Endothelial cell of umbilical vein (primary cell): Measurements from ENCODE around the gene SKIDA1.

Experiments used
- EZH2 ChIP-seq: IDR thresholded peaks from 2 replicates; pipeline ENCODE4 v1.6.1; 2012; ENCODE audit warnings: borderline replicate concordance, low read depth, mild to moderate bottlenecking, moderate library complexity, low read length, inconsistent platforms; ENCODE audit not compliant: severe bottlenecking
- FOS ChIP-seq: IDR thresholded peaks from 2 replicates; pipeline ENCODE4 v1.6.1; 2011; ENCODE audit warnings: mild to moderate bottlenecking, low read length, moderate library complexity, borderline replicate concordance; ENCODE audit not compliant: insufficient read depth
- JUN ChIP-seq: IDR thresholded peaks from 2 replicates; pipeline ENCODE4 v1.6.1; 2011; ENCODE audit warnings: borderline replicate concordance, low read depth; ENCODE audit not compliant: insufficient read length, insufficient read depth
- MYC ChIP-seq: IDR thresholded peaks from one replicate; pipeline ENCODE4 v1.6.1; 2011; ENCODE audit warnings: mild to moderate bottlenecking, low read depth, low read length
- POLR2A ChIP-seq: IDR thresholded peaks from 2 replicates; pipeline ENCODE4 v1.6.1; 2012; ENCODE audit warnings: low read depth, mild to moderate bottlenecking, control low read depth, low read length
- POLR2AphosphoS5 ChIP-seq: IDR thresholded peaks from 2 replicates; pipeline ENCODE4 v1.6.1; 2012; ENCODE audit warnings: low read depth, mild to moderate bottlenecking, control low read depth, low read length, moderate library complexity; ENCODE audit not compliant: insufficient read depth
- TF ChIP-seq, protein P1 (sequence below), 2 donors: IDR thresholded peaks; 1 replicate in 1 of 2; 2 replicates in 1 of 2; pipeline ENCODE4 v1.5.1; 2011; ENCODE audit warnings: low read length in 2 of 2, mild to moderate bottlenecking in 2 of 2, moderate library complexity in 2 of 2, control low read depth in 1 of 2, inconsistent platforms in 1 of 2, low read depth in 1 of 2; ENCODE audit not compliant: insufficient read depth in 1 of 2; ENCODE audit errors: extremely low read depth in 1 of 2

DNA sequence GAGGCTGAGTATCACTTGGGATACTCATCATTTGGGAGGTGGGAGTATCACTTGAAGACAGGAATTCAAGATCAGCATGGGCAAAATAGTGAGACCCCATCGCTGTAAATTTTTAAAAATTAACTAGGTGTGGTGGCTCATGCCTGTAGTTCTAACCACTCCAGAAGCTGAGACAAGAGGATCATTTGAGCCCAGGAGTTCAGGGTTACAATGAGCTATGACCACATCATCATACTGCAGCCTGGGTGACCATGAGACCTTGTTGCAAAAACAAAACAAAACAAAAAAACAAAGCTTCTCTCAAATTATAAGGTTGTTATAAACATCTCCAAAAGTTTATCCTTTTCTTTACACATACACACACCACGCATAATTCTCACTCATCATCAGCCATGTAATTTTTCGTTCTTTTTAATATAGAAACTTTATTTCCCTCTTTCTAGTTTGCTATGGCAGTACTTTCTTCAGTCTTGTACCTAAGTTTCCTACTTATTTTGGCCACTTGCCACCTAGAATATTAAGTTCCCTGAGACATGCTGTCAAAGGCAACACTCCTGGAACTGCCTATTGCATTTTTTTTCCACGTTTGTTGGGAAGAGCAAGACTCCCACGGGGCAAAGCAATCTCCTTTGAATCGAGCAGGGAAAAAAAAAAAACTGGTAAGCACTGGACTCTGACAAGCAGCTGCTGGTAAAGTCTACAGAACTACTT is 37.1 kb downstream of the SKIDA1 start:
- TF ChIP-seq, protein P1, sequence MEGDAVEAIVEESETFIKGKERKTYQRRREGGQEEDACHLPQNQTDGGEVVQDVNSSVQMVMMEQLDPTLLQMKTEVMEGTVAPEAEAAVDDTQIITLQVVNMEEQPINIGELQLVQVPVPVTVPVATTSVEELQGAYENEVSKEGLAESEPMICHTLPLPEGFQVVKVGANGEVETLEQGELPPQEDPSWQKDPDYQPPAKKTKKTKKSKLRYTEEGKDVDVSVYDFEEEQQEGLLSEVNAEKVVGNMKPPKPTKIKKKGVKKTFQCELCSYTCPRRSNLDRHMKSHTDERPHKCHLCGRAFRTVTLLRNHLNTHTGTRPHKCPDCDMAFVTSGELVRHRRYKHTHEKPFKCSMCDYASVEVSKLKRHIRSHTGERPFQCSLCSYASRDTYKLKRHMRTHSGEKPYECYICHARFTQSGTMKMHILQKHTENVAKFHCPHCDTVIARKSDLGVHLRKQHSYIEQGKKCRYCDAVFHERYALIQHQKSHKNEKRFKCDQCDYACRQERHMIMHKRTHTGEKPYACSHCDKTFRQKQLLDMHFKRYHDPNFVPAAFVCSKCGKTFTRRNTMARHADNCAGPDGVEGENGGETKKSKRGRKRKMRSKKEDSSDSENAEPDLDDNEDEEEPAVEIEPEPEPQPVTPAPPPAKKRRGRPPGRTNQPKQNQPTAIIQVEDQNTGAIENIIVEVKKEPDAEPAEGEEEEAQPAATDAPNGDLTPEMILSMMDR (IDR thresholded peaks at IDR 0.05; ENCODE audit: extremely low read depth in 1 of 2, insufficient read depth in 1 of 2, low read depth in 1 of 2, low read length in 2 of 2) = no peak
- no peak for TF ChIP-seq POLR2A
- TF ChIP-seq POLR2AphosphoS5 = no peak
- no peak for TF ChIP-seq FOS
- no peak for TF ChIP-seq EZH2
- no peak for TF ChIP-seq JUN
- TF ChIP-seq MYC = no peak
